Measurements from ENCODE around the gene NPVF. TPM values are rescaled to one million over a fixed set of nuclear protein-coding genes. Genes with fewer than 3 reads are reported as not detected.

Gene NPVF
- total RNA-seq, 1 experiment from 2014 or later, result not detected

GRCh38 chr7:25254604-25255003, 26.3 kb upstream of the NPVF start:
- BruUV-seq (replicated peaks), result no TSS peak
- peaks cover 9% of the 10 kb centered on the region for H3K27me3 Mint-ChIP-seq (ENCODE audit: insufficient read depth, unreplicated experiment)
- DNase-seq, result no peak
- POLR2A ChIA-PET, result no interaction called here
- H3K4me3 Mint-ChIP-seq (ENCODE audit: unreplicated experiment), result no peak overlapping the region
- Histone ChIP-seq H3K4me3 (ENCODE audit: low read depth, low read length) (no peak overlapping the region), H3K9me3 (no peaks in the 10 kb centered on the region), H3K36me3 (ENCODE audit: control insufficient read depth, insufficient read depth, low read length) (no peaks in the 10 kb centered on the region), H3K27me3 (replicated peaks; ENCODE audit: control insufficient read depth, insufficient read depth, low read length) (no peaks in the 10 kb centered on the region), H3K4me1 (no peaks in the 10 kb centered on the region; the same call in 1 of the 2 replicates)
- no peaks in the 10 kb centered on the region for H3K4me1 Mint-ChIP-seq (ENCODE audit: low read depth, unreplicated experiment)
- H3K9me3 Mint-ChIP-seq (ENCODE audit: unreplicated experiment), result no peaks in the 10 kb centered on the region
- CTCF ChIA-PET, result no interaction called here
- intact Hi-C loops (cut with micrococcal nuclease; ENCODE audit: unreplicated experiment), result no loop called here
- H3K36me3 Mint-ChIP-seq (ENCODE audit: insufficient read depth, unreplicated experiment), result no peaks in the 10 kb centered on the region
- TF ChIP-seq CTCF (IDR thresholded peaks at IDR 0.05; ENCODE audit: insufficient read depth in 1 of 2, low read depth in 1 of 2, low read length in 1 of 2, severe bottlenecking in 1 of 2, unreplicated experiment in 1 of 2), result no peak
- no peak overlapping the region for H3K27ac Mint-ChIP-seq (ENCODE audit: unreplicated experiment)

DNA sequence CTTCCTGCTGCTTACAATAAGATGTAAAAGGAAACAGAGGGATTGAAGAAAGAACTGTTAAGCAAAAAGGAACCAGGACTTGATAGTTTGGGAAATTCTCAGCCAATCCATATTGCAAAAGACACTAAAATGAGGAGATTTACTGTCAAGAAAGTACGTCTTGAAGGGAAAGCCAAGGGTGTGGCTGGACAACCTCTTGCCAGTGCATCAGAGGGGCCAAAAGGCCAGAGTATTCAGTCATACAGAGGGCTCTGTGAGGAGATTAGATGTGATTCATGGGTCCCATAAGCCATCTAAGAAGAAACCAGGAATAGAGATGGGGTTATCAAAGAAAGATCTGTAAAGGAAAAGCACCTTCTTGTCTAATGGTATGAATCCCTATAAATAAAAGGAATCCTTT, 25.4 kb upstream of the NPVF start:
- intact Hi-C loops (cut with micrococcal nuclease; ENCODE audit: unreplicated experiment), result no loop called here
- no peak overlapping the region for H3K27ac Mint-ChIP-seq (ENCODE audit: unreplicated experiment)
- H3K4me1 ChIP-seq, result peaks cover 4% of the 10 kb centered on the region; the same call in 1 of the 2 replicates
- POLR2A ChIA-PET, result no interaction called here
- no peak for TF ChIP-seq CTCF (IDR thresholded peaks at IDR 0.05; ENCODE audit: insufficient read depth in 1 of 2, low read depth in 1 of 2, low read length in 1 of 2, severe bottlenecking in 1 of 2, unreplicated experiment in 1 of 2)
- H3K9me3 ChIP-seq, result no peaks in the 10 kb centered on the region
- H3K27me3 ChIP-seq (replicated peaks; ENCODE audit: control insufficient read depth, insufficient read depth, low read length), result no peaks in the 10 kb centered on the region
- no peak overlapping the region for H3K4me3 Mint-ChIP-seq (ENCODE audit: unreplicated experiment)
- no peaks in the 10 kb centered on the region for H3K36me3 Mint-ChIP-seq (ENCODE audit: insufficient read depth, unreplicated experiment)
- H3K4me3 ChIP-seq (ENCODE audit: low read depth, low read length), result no peak overlapping the region
- H3K9me3 Mint-ChIP-seq (ENCODE audit: unreplicated experiment), result no peaks in the 10 kb centered on the region
- DNase-seq, result no peak
- no TSS peak for BruUV-seq (replicated peaks)
- CTCF ChIA-PET, result no interaction called here
- H3K27me3 Mint-ChIP-seq (ENCODE audit: insufficient read depth, unreplicated experiment), result peaks cover 8% of the 10 kb centered on the region
- no peaks in the 10 kb centered on the region for H3K36me3 ChIP-seq (ENCODE audit: control insufficient read depth, insufficient read depth, low read length)
- H3K4me1 Mint-ChIP-seq (ENCODE audit: low read depth, unreplicated experiment), result no peaks in the 10 kb centered on the region

GRCh38 chr7:25250386-25250785, 22.1 kb upstream of the NPVF start:
- Histone ChIP-seq H3K27me3 (replicated peaks; ENCODE audit: control insufficient read depth, insufficient read depth, low read length) (no peaks in the 10 kb centered on the region), H3K36me3 (ENCODE audit: control insufficient read depth, insufficient read depth, low read length) (no peaks in the 10 kb centered on the region), H3K4me1 (peaks cover 4% of the 10 kb centered on the region; the same call in 1 of the 2 replicates), H3K4me3 (ENCODE audit: low read depth, low read length) (no peak overlapping the region), H3K9me3 (no peaks in the 10 kb centered on the region)
- intact Hi-C loops (cut with micrococcal nuclease; ENCODE audit: unreplicated experiment), result no loop called here
- DNase-seq, result no peak
- CTCF ChIA-PET, result interaction anchor here (1.1 kb wide), 1 partner anchor 10 kb away, joined by 5 read pairs; no protein-coding TSS in a partner anchor
- BruUV-seq (replicated peaks), result no TSS peak
- no peaks in the 10 kb centered on the region for H3K9me3 Mint-ChIP-seq (ENCODE audit: unreplicated experiment)
- H3K27ac Mint-ChIP-seq (ENCODE audit: unreplicated experiment), result no peak overlapping the region
- H3K36me3 Mint-ChIP-seq (ENCODE audit: insufficient read depth, unreplicated experiment), result no peaks in the 10 kb centered on the region
- TF ChIP-seq CTCF (IDR thresholded peaks at IDR 0.05; ENCODE audit: insufficient read depth in 1 of 2, low read depth in 1 of 2, low read length in 1 of 2, severe bottlenecking in 1 of 2, unreplicated experiment in 1 of 2), result no peak
- no peak overlapping the region for H3K4me3 Mint-ChIP-seq (ENCODE audit: unreplicated experiment)
- no peaks in the 10 kb centered on the region for H3K4me1 Mint-ChIP-seq (ENCODE audit: low read depth, unreplicated experiment)
- H3K27me3 Mint-ChIP-seq (ENCODE audit: insufficient read depth, unreplicated experiment), result peaks cover 2% of the 10 kb centered on the region
- POLR2A ChIA-PET, result no interaction called here
